Endothelial cell of umbilical vein (primary cell): ENCODE measurements around the gene RALB. TPM values are rescaled to one million over a fixed set of nuclear protein-coding genes. Genes with fewer than 3 reads are reported as not detected.

ENCODE experiments used
- BruUV-seq: library from RNA; stranded (reverse); fragments of 400-500 nt; replicated peaks from 2 replicates; lab custom pipeline; 2021; lab: Mats Ljungman, UMichigan
- CTCF ChIA-PET: fragments of 300-600, 350-600 bp; sonication (Branson Sonifier 250); formaldehyde crosslinking; loops from one replicate; lab custom pipeline; 2021; ENCODE audit warnings: antibody characterized with exemption, inconsistent platforms; lab: Charles Lee
- POLR2A ChIA-PET: fragments of 300-600, 350-600 bp; sonication (Branson Sonifier 250); formaldehyde crosslinking; loops from one replicate; lab custom pipeline; 2021; ENCODE audit warnings: antibody characterized with exemption, inconsistent platforms; lab: Charles Lee
- DNase-seq: peaks from one replicate; pipeline ENCODE4 v3.0.0-alpha.2; 2011; ENCODE audit warnings: low read depth, low spot score
- FAIRE-seq: peaks from 2 replicates; lab custom pipeline; 2011; peaks lifted over from hg19 to GRCh38; lab: Jason Lieb, UNC
- H2AFZ ChIP-seq: 2 replicates; pipeline ENCODE4 v1.6.0; 2012; ENCODE audit warnings: low read depth, low read length, control low read depth, inconsistent platforms
- H3K27ac ChIP-seq: 2 replicates; pipeline ENCODE4 v1.5.1; 2011; ENCODE audit warnings: low read depth, mild to moderate bottlenecking, control low read depth, low read length, moderate library complexity; ENCODE audit not compliant: insufficient read depth
- H3K27me3 ChIP-seq, 2 experiments: 2 replicates each; pipeline versions ENCODE4 v1.6.0 to v1.6.1; 2011; ENCODE audit warnings: low read length in 2 of 2, mixed read lengths in 1 of 2; ENCODE audit not compliant: control insufficient read depth in 2 of 2, insufficient read depth in 2 of 2
- H3K36me3 ChIP-seq, 2 experiments: 2 replicates in 1 of 2; 3 replicates in 1 of 2; pipeline ENCODE4 v1.5.1; 2011; ENCODE audit warnings: low read length in 2 of 2, mild to moderate bottlenecking in 1 of 2, moderate library complexity in 1 of 2; ENCODE audit not compliant: control insufficient read depth in 2 of 2, insufficient read depth in 2 of 2; ENCODE audit errors: extremely low read depth in 1 of 2
- H3K4me1 ChIP-seq: 3 replicates; pipeline ENCODE4 v1.5.1; 2011; ENCODE audit warnings: mild to moderate bottlenecking, low read length; ENCODE audit not compliant: control insufficient read depth, insufficient read depth; ENCODE audit errors: extremely low read depth
- H3K4me2 ChIP-seq: 2 replicates; pipeline ENCODE4 v1.6.1; 2011; ENCODE audit warnings: low read length, control low read depth, mixed read lengths; ENCODE audit not compliant: insufficient read depth
- H3K4me3 ChIP-seq, 3 experiments: fragments of 200-600 bp in 1 of 3; sonication (generic), shearing (Covaris generic) in 1 of 3; replicated peaks in 1 of 3; 2 replicates each; pipeline ENCODE4 v1.5.1; 2011 to 2016; ENCODE audit warnings: control low read depth in 3 of 3, low read length in 3 of 3, mild to moderate bottlenecking in 2 of 3, inconsistent platforms in 1 of 3, low read depth in 1 of 3, moderate library complexity in 1 of 3; ENCODE audit not compliant: insufficient read depth in 1 of 3
- H3K79me2 ChIP-seq: 2 replicates; pipeline ENCODE4 v1.6.0; 2012; ENCODE audit warnings: low read length, inconsistent platforms; ENCODE audit not compliant: control insufficient read depth, insufficient read depth
- H3K9ac ChIP-seq: replicated peaks from 2 replicates; pipeline ENCODE3; 2011; ENCODE audit warnings: low read length, control low read depth; ENCODE audit not compliant: insufficient read depth; ENCODE audit errors: extremely low read depth
- H3K9me1 ChIP-seq: replicated peaks from 3 replicates; pipeline ENCODE4 v1.6.0; 2011; ENCODE audit warnings: mild to moderate bottlenecking, low read length; ENCODE audit not compliant: control insufficient read depth, insufficient read depth; ENCODE audit errors: extremely low read depth
- H3K9me3 ChIP-seq: replicated peaks from 2 replicates; pipeline ENCODE4 v1.5.1; 2012; ENCODE audit warnings: low read length, inconsistent platforms; ENCODE audit not compliant: control insufficient read depth, insufficient read depth
- H4K20me1 ChIP-seq: replicated peaks from 2 replicates; pipeline ENCODE3; 2011; ENCODE audit warnings: mild to moderate bottlenecking, low read length; ENCODE audit not compliant: control insufficient read depth, insufficient read depth; ENCODE audit errors: extremely low read depth
- CTCF ChIP-seq, 2 donors: IDR thresholded peaks; 1 replicate in 1 of 2; 2 replicates in 1 of 2; pipeline ENCODE4 v1.5.1; 2011; ENCODE audit warnings: low read length in 2 of 2, mild to moderate bottlenecking in 2 of 2, moderate library complexity in 2 of 2, control low read depth in 1 of 2, inconsistent platforms in 1 of 2, low read depth in 1 of 2; ENCODE audit not compliant: insufficient read depth in 1 of 2; ENCODE audit errors: extremely low read depth in 1 of 2
- EZH2 ChIP-seq: IDR thresholded peaks from 2 replicates; pipeline ENCODE4 v1.6.1; 2012; ENCODE audit warnings: borderline replicate concordance, low read depth, mild to moderate bottlenecking, moderate library complexity, low read length, inconsistent platforms; ENCODE audit not compliant: severe bottlenecking
- FOS ChIP-seq: IDR thresholded peaks from 2 replicates; pipeline ENCODE4 v1.6.1; 2011; ENCODE audit warnings: mild to moderate bottlenecking, low read length, moderate library complexity, borderline replicate concordance; ENCODE audit not compliant: insufficient read depth
- GATA2 ChIP-seq: IDR thresholded peaks from 2 replicates; pipeline ENCODE4 v1.7.0; 2011; ENCODE audit warnings: low read depth, mild to moderate bottlenecking, moderate library complexity, mixed read lengths, low read length; ENCODE audit not compliant: insufficient read length, insufficient read depth
- JUN ChIP-seq: IDR thresholded peaks from 2 replicates; pipeline ENCODE4 v1.6.1; 2011; ENCODE audit warnings: borderline replicate concordance, low read depth; ENCODE audit not compliant: insufficient read length, insufficient read depth
- MAX ChIP-seq: IDR thresholded peaks from 2 replicates; pipeline ENCODE4 v1.6.1; 2011; ENCODE audit not compliant: insufficient read depth, insufficient read length
- MYC ChIP-seq: IDR thresholded peaks from one replicate; pipeline ENCODE4 v1.6.1; 2011; ENCODE audit warnings: mild to moderate bottlenecking, low read depth, low read length
- POLR2A ChIP-seq: IDR thresholded peaks from 2 replicates; pipeline ENCODE4 v1.6.1; 2012; ENCODE audit warnings: low read depth, mild to moderate bottlenecking, control low read depth, low read length
- POLR2AphosphoS5 ChIP-seq: IDR thresholded peaks from 2 replicates; pipeline ENCODE4 v1.6.1; 2012; ENCODE audit warnings: low read depth, mild to moderate bottlenecking, control low read depth, low read length, moderate library complexity; ENCODE audit not compliant: insufficient read depth
- dilution Hi-C: fragments of 300-500 bp; cut with MboI; formaldehyde crosslinking; loops from one replicate; pipeline ENCODE4 v1.15.0; 2019; ENCODE audit warnings: low sequenced_read_pairs; ENCODE audit not compliant: extremely low pct_ligation_motif_present
- intact Hi-C: fragments of 100-400 bp; cut with micrococcal nuclease; formaldehyde crosslinking; loops from one replicate; pipeline ENCODE4 v1.10.0; 2022
- polyA plus RNA-seq, 4 experiments: library from polyadenylated mRNA; depleted of rRNA in 3 of 4; stranded (reverse) in 3 of 4; unstranded in 1 of 4; fragments of >200 nt; gene quantifications; 2 replicates each; pipeline versions ENCODE4 v1.2.1 to v1.2.3, GENCODE V29; 2011 to 2012; ENCODE audit warnings: missing spikeins in 1 of 4
- total RNA-seq: library from RNA; stranded (reverse); gene quantifications from 2 replicates; pipeline ENCODE4 v1.2.3, GENCODE V29; 2021

RALB gene
- total and polyA plus RNA-seq, 2 donors (not counting 3 experiments of a cell fraction or from before 2014, with no cell fraction given), result 105 to 115 TPM

- FAIRE-seq, result no peak
- Histone ChIP-seq H3K27me3 (no peaks in the 10 kb centered on the region), H3K9me3 (no peaks in the 10 kb centered on the region), H4K20me1 (no peaks in the 10 kb centered on the region), H2AFZ (no peak overlapping the region), H3K9ac (no peak overlapping the region), H3K9me1 (no peaks in the 10 kb centered on the region), H3K4me3 (no peak overlapping the region), H3K4me2 (no peak overlapping the region), H3K36me3 (peaks cover 3% of the 10 kb centered on the region in 2 experiments), H3K79me2 (peaks cover 75% of the 10 kb centered on the region), H3K27ac (no peak overlapping the region), H3K4me1 (peaks cover 46% of the 10 kb centered on the region)
- dilution Hi-C loops, result no loop called here
- intact Hi-C loops, result no loop called here
- no TSS peak for BruUV-seq
- no peak for DNase-seq
- POLR2A ChIA-PET, result no interaction called here
- TF ChIP-seq MAX (no peak), EZH2 (no peak), MYC (no peak), POLR2A (no peak), JUN (no peak), POLR2AphosphoS5 (no peak), FOS (no peak), GATA2 (no peak), CTCF (IDR thresholded peaks at IDR 0.05; ENCODE audit: extremely low read depth in 1 of 2, insufficient read depth in 1 of 2, low read depth in 1 of 2, low read length in 2 of 2) (no peak)
- CTCF ChIA-PET, result no interaction called here
Measured at GRCh38 chr2:120262150-120262549, 9.5 kb downstream of the RALB start.
